ENCODE results near the gene WDFY2. TPM values are rescaled to one million over a fixed set of nuclear protein-coding genes. Genes with fewer than 3 reads are reported as not detected.

Gene WDFY2
- total and polyA plus RNA-seq, 2 experiments from 2014 or later, result 11.4 to 24.0 TPM

DNA sequence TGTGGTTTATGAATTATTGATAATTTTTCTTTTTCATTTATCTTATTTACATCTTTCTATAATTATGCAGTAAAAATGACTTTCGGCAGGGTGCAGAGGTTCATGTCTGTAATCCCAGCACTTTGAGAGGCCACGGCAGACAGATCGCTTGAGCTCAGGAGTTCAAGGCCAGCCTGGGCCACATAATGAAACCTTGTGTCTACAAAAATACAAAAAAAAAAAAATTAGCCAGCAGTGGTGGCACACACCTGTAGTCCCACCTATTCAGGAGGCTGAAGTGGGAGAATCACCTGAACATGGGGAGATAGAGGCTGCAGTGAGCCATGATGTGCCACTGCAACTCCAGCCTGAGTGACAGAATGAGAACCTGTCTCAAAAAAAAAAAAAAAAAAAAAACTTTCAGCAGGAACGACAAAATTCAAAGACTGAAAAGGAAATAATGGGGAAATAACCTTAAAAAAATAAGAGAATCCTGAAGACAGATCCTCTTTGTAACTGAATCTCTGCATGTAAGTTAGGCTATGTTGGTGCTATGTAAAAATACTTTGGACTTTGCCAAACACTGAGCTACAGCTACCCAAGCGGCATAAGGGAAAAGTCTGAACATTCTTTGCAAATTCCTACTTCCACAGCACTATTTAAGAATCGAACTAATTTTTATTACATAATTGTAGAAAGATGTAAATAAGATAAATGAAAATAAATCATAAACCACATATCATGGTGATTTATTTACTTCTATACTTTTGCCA is 36.7 kb upstream of the WDFY2 start:
- Histone ChIP-seq H3K79me2 (replicated peaks; ENCODE audit: insufficient read depth) (no peaks in the 10 kb centered on the region), H3K4me2 (no peak overlapping the region), H3K4me3 (no peak overlapping the region), H2AFZ (no peak overlapping the region), H3K4me1 (ENCODE audit: insufficient read depth) (peaks cover 3% of the 10 kb centered on the region), H3K9me2 (ENCODE audit: insufficient read depth) (peaks cover 4% of the 10 kb centered on the region; the same call in 1 of the 2 replicates), H3K36me3 (ENCODE audit: insufficient read depth) (no peaks in the 10 kb centered on the region), H4K20me1 (replicated peaks; ENCODE audit: insufficient read depth) (no peaks in the 10 kb centered on the region), H3K27ac (ENCODE audit: low read depth) (no peak overlapping the region), H3F3A (replicated peaks; ENCODE audit: low read depth) (no peaks in the 10 kb centered on the region), H3K27me3 (ENCODE audit: insufficient read depth) (no peaks in the 10 kb centered on the region)
- ATAC-seq (no peak), DNase-seq (ENCODE audit: low spot score) (no peak)
- Mint-ChIP-seq H3K4me1 (peaks cover 11% of the 10 kb centered on the region), H3K4me3 (no peak overlapping the region), H3K27me3 (ENCODE audit: insufficient read depth, low read depth, poor library complexity) (peaks cover 2% of the 10 kb centered on the region), H3K9me3 (no peaks in the 10 kb centered on the region; the same call in 2 of the 3 replicates), H3K36me3 (ENCODE audit: low read depth) (no peaks in the 10 kb centered on the region), H3K27ac (no peak overlapping the region)
- TF ChIP-seq, protein P1, sequence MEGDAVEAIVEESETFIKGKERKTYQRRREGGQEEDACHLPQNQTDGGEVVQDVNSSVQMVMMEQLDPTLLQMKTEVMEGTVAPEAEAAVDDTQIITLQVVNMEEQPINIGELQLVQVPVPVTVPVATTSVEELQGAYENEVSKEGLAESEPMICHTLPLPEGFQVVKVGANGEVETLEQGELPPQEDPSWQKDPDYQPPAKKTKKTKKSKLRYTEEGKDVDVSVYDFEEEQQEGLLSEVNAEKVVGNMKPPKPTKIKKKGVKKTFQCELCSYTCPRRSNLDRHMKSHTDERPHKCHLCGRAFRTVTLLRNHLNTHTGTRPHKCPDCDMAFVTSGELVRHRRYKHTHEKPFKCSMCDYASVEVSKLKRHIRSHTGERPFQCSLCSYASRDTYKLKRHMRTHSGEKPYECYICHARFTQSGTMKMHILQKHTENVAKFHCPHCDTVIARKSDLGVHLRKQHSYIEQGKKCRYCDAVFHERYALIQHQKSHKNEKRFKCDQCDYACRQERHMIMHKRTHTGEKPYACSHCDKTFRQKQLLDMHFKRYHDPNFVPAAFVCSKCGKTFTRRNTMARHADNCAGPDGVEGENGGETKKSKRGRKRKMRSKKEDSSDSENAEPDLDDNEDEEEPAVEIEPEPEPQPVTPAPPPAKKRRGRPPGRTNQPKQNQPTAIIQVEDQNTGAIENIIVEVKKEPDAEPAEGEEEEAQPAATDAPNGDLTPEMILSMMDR (conservative IDR thresholded peaks at IDR 0.05; ENCODE audit: low read depth in 2 of 2), result no peak
- TF ChIP-seq CREB1 (CRISPR knock-in tag; IDR thresholded peaks at IDR 0.05; ENCODE audit: low read depth) (no peak), EZH2phosphoT487 (IDR thresholded peaks at IDR 0.05; ENCODE audit: unreplicated experiment) (no peak), EZH2 (IDR thresholded peaks at IDR 0.05; ENCODE audit: low read depth, unreplicated experiment) (no peak), ZNF331 (CRISPR knock-in tag; IDR thresholded peaks at IDR 0.05; ENCODE audit: low read depth) (no peak), ZNF114 (CRISPR knock-in tag; IDR thresholded peaks at IDR 0.05) (no peak), JUNB (IDR thresholded peaks at IDR 0.05; ENCODE audit: unreplicated experiment) (no peak), STAT1 (IDR thresholded peaks at IDR 0.05; ENCODE audit: unreplicated experiment) (no peak), NANOG (IDR thresholded peaks at IDR 0.05; ENCODE audit: borderline replicate concordance) (no peak), POLR2AphosphoS5 (IDR thresholded peaks at IDR 0.05; ENCODE audit: low read depth) (no peak)
- TF ChIP-seq, protein P2, sequence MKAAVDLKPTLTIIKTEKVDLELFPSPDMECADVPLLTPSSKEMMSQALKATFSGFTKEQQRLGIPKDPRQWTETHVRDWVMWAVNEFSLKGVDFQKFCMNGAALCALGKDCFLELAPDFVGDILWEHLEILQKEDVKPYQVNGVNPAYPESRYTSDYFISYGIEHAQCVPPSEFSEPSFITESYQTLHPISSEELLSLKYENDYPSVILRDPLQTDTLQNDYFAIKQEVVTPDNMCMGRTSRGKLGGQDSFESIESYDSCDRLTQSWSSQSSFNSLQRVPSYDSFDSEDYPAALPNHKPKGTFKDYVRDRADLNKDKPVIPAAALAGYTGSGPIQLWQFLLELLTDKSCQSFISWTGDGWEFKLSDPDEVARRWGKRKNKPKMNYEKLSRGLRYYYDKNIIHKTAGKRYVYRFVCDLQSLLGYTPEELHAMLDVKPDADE (IDR thresholded peaks at IDR 0.05), result no peak
- TF ChIP-seq, protein P3, sequence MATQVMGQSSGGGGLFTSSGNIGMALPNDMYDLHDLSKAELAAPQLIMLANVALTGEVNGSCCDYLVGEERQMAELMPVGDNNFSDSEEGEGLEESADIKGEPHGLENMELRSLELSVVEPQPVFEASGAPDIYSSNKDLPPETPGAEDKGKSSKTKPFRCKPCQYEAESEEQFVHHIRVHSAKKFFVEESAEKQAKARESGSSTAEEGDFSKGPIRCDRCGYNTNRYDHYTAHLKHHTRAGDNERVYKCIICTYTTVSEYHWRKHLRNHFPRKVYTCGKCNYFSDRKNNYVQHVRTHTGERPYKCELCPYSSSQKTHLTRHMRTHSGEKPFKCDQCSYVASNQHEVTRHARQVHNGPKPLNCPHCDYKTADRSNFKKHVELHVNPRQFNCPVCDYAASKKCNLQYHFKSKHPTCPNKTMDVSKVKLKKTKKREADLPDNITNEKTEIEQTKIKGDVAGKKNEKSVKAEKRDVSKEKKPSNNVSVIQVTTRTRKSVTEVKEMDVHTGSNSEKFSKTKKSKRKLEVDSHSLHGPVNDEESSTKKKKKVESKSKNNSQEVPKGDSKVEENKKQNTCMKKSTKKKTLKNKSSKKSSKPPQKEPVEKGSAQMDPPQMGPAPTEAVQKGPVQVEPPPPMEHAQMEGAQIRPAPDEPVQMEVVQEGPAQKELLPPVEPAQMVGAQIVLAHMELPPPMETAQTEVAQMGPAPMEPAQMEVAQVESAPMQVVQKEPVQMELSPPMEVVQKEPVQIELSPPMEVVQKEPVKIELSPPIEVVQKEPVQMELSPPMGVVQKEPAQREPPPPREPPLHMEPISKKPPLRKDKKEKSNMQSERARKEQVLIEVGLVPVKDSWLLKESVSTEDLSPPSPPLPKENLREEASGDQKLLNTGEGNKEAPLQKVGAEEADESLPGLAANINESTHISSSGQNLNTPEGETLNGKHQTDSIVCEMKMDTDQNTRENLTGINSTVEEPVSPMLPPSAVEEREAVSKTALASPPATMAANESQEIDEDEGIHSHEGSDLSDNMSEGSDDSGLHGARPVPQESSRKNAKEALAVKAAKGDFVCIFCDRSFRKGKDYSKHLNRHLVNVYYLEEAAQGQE (IDR thresholded peaks at IDR 0.05; ENCODE audit: unreplicated experiment), result no peak
- TF ChIP-seq, protein P4, sequence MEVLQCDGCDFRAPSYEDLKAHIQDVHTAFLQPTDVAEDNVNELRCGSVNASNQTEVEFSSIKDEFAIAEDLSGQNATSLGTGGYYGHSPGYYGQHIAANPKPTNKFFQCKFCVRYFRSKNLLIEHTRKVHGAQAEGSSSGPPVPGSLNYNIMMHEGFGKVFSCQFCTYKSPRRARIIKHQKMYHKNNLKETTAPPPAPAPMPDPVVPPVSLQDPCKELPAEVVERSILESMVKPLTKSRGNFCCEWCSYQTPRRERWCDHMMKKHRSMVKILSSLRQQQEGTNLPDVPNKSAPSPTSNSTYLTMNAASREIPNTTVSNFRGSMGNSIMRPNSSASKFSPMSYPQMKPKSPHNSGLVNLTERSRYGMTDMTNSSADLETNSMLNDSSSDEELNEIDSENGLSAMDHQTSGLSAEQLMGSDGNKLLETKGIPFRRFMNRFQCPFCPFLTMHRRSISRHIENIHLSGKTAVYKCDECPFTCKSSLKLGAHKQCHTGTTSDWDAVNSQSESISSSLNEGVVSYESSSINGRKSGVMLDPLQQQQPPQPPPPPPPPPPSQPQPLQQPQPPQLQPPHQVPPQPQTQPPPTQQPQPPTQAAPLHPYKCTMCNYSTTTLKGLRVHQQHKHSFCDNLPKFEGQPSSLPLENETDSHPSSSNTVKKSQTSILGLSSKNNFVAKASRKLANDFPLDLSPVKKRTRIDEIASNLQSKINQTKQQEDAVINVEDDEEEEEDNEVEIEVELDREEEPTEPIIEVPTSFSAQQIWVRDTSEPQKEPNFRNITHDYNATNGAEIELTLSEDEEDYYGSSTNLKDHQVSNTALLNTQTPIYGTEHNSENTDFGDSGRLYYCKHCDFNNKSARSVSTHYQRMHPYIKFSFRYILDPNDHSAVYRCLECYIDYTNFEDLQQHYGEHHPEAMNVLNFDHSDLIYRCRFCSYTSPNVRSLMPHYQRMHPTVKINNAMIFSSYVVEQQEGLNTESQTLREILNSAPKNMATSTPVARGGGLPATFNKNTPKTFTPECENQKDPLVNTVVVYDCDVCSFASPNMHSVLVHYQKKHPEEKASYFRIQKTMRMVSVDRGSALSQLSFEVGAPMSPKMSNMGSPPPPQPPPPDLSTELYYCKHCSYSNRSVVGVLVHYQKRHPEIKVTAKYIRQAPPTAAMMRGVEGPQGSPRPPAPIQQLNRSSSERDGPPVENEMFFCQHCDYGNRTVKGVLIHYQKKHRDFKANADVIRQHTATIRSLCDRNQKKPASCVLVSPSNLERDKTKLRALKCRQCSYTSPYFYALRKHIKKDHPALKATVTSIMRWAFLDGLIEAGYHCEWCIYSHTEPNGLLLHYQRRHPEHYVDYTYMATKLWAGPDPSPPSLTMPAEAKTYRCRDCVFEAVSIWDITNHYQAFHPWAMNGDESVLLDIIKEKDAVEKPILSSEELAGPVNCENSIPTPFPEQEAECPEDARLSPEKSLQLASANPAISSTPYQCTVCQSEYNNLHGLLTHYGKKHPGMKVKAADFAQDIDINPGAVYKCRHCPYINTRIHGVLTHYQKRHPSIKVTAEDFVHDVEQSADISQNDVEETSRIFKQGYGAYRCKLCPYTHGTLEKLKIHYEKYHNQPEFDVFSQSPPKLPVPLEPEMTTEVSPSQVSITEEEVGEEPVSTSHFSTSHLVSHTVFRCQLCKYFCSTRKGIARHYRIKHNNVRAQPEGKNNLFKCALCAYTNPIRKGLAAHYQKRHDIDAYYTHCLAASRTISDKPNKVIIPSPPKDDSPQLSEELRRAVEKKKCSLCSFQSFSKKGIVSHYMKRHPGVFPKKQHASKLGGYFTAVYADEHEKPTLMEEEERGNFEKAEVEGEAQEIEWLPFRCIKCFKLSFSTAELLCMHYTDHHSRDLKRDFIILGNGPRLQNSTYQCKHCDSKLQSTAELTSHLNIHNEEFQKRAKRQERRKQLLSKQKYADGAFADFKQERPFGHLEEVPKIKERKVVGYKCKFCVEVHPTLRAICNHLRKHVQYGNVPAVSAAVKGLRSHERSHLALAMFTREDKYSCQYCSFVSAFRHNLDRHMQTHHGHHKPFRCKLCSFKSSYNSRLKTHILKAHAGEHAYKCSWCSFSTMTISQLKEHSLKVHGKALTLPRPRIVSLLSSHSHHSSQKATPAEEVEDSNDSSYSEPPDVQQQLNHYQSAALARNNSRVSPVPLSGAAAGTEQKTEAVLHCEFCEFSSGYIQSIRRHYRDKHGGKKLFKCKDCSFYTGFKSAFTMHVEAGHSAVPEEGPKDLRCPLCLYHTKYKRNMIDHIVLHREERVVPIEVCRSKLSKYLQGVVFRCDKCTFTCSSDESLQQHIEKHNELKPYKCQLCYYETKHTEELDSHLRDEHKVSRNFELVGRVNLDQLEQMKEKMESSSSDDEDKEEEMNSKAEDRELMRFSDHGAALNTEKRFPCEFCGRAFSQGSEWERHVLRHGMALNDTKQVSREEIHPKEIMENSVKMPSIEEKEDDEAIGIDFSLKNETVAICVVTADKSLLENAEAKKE (CRISPR knock-in tag; IDR thresholded peaks at IDR 0.05), result no peak
